ENCODE measurements around the gene SALL4.

SALL4 gene

DNA sequence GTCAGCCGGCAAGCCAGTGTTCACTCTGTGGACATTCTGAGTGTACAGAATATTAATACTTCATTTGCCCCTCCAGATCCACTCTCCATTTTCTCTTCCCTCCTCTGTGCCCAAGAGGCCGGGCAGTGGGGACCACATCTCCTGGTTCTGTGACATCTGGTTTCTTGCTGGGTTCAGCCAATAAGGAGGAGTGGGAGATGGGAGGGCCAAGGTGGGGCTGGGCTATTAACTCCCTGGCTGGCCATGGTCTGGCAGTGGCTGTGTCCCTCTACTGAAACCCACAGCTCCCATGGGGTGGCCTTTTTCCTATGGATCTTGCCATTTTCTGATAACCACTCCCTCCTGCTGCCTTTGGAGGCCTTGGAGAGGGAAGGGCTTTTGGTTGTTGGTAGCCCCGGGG is 30.0 kb upstream of the SALL4 start:
- Histone ChIP-seq H3K79me2 (ENCODE audit: insufficient read depth, low read length) (no peaks in the 10 kb centered on the region), H3K4me3 (ENCODE audit: insufficient read depth, low read length, poor library complexity, severe bottlenecking) (no peak overlapping the region), H3K36me3 (ENCODE audit: low read length) (no peaks in the 10 kb centered on the region), H4K20me1 (ENCODE audit: low read depth, low read length) (no peaks in the 10 kb centered on the region), H3K4me2 (ENCODE audit: low read depth, low read length, poor library complexity, severe bottlenecking) (no peak overlapping the region), H3K9me3 (ENCODE audit: insufficient read depth, low read length) (no peaks in the 10 kb centered on the region), H3K9me2 (replicated peaks; ENCODE audit: insufficient read depth, low read length) (no peaks in the 10 kb centered on the region), H3K27ac (ENCODE audit: low read depth, low read length) (no peak overlapping the region), H2AFZ (ENCODE audit: low read depth, low read length, severe bottlenecking) (no peak overlapping the region), H3F3A (ENCODE audit: insufficient read depth) (no peaks in the 10 kb centered on the region), H3K9ac (ENCODE audit: low read length) (no peak overlapping the region), H3K27me3 (ENCODE audit: low read length) (no peaks in the 10 kb centered on the region)
- TF ChIP-seq, protein P1, sequence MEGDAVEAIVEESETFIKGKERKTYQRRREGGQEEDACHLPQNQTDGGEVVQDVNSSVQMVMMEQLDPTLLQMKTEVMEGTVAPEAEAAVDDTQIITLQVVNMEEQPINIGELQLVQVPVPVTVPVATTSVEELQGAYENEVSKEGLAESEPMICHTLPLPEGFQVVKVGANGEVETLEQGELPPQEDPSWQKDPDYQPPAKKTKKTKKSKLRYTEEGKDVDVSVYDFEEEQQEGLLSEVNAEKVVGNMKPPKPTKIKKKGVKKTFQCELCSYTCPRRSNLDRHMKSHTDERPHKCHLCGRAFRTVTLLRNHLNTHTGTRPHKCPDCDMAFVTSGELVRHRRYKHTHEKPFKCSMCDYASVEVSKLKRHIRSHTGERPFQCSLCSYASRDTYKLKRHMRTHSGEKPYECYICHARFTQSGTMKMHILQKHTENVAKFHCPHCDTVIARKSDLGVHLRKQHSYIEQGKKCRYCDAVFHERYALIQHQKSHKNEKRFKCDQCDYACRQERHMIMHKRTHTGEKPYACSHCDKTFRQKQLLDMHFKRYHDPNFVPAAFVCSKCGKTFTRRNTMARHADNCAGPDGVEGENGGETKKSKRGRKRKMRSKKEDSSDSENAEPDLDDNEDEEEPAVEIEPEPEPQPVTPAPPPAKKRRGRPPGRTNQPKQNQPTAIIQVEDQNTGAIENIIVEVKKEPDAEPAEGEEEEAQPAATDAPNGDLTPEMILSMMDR (IDR thresholded peaks at IDR 0.05; ENCODE audit: insufficient read depth, low read length, poor library complexity, severe bottlenecking): no peak
- no peak for TF ChIP-seq EZH2phosphoT487 (conservative IDR thresholded peaks at IDR 0.05; ENCODE audit: low read length)

DNA sequence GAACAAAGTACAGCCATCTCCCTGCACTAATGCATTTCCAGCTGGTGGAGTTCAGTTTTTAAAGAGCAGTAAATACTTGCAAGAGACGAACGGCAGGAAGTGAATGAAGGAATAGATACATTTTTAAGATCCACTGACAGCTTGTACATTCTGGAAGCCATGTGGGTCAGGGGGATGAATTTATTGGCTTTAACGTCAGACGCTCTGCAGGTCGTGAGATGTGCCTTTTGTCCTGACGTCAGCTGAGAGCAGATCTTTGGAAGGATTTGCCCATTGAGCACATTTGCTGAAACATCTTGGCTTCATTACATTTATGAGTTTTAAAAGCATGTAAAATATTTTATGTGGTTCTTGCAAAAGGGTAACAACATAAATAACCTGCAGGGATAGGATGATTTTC is 29.5 kb upstream of the SALL4 start:
- H3K79me2 ChIP-seq (ENCODE audit: insufficient read depth, low read length): no peaks in the 10 kb centered on the region
- no peaks in the 10 kb centered on the region for H3F3A ChIP-seq (ENCODE audit: insufficient read depth)
- no peak overlapping the region for H3K4me2 ChIP-seq (ENCODE audit: low read depth, low read length, poor library complexity, severe bottlenecking)
- H3K36me3 ChIP-seq (ENCODE audit: low read length): no peaks in the 10 kb centered on the region
- H3K27ac ChIP-seq (ENCODE audit: low read depth, low read length): no peak overlapping the region
- no peaks in the 10 kb centered on the region for H3K27me3 ChIP-seq (ENCODE audit: low read length)
- no peaks in the 10 kb centered on the region for H3K9me3 ChIP-seq (ENCODE audit: insufficient read depth, low read length)
- no peaks in the 10 kb centered on the region for H4K20me1 ChIP-seq (ENCODE audit: low read depth, low read length)
- H2AFZ ChIP-seq (ENCODE audit: low read depth, low read length, severe bottlenecking): no peak overlapping the region
- H3K9me2 ChIP-seq (replicated peaks; ENCODE audit: insufficient read depth, low read length): no peaks in the 10 kb centered on the region
- H3K9ac ChIP-seq (ENCODE audit: low read length): no peak overlapping the region
- no peak overlapping the region for H3K4me3 ChIP-seq (ENCODE audit: insufficient read depth, low read length, poor library complexity, severe bottlenecking)
- TF ChIP-seq, protein P1 (IDR thresholded peaks at IDR 0.05; ENCODE audit: insufficient read depth, low read length, poor library complexity, severe bottlenecking): no peak
- no peak for TF ChIP-seq EZH2phosphoT487 (conservative IDR thresholded peaks at IDR 0.05; ENCODE audit: low read length)

DNA sequence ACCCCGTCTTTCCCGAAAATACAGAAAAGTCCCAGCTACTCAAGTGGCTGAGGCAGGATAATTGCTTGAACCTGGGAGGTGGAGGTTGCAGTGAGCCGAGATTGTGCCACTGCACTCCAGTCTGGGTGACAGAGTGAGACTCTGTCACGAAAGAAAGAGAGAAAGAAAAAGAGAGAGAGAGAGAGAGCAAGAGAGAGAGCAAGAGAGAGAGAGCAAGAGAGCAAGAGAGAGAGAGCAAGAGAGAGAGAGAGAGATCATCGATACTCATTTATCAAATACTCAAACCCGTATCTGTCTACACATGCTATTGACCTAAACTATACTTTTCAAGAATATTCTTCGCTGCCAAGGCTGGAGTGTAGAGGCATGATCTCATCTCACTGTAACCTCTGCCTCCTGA is 28.2 kb upstream of the SALL4 start:
- H3F3A ChIP-seq (ENCODE audit: insufficient read depth): no peaks in the 10 kb centered on the region
- no peak overlapping the region for H3K4me3 ChIP-seq (ENCODE audit: insufficient read depth, low read length, poor library complexity, severe bottlenecking)
- TF ChIP-seq EZH2phosphoT487 (conservative IDR thresholded peaks at IDR 0.05; ENCODE audit: low read length): no peak
- TF ChIP-seq, protein P1 (IDR thresholded peaks at IDR 0.05; ENCODE audit: insufficient read depth, low read length, poor library complexity, severe bottlenecking): no peak
- no peak overlapping the region for H2AFZ ChIP-seq (ENCODE audit: low read depth, low read length, severe bottlenecking)
- no peaks in the 10 kb centered on the region for H3K27me3 ChIP-seq (ENCODE audit: low read length)
- no peaks in the 10 kb centered on the region for H3K9me2 ChIP-seq (replicated peaks; ENCODE audit: insufficient read depth, low read length)
- H3K9me3 ChIP-seq (ENCODE audit: insufficient read depth, low read length): no peaks in the 10 kb centered on the region
- no peaks in the 10 kb centered on the region for H3K79me2 ChIP-seq (ENCODE audit: insufficient read depth, low read length)
- no peak overlapping the region for H3K4me2 ChIP-seq (ENCODE audit: low read depth, low read length, poor library complexity, severe bottlenecking)
- no peaks in the 10 kb centered on the region for H3K36me3 ChIP-seq (ENCODE audit: low read length)
- no peaks in the 10 kb centered on the region for H4K20me1 ChIP-seq (ENCODE audit: low read depth, low read length)
- H3K9ac ChIP-seq (ENCODE audit: low read length): no peak overlapping the region
- H3K27ac ChIP-seq (ENCODE audit: low read depth, low read length): no peak overlapping the region
